ENCODE results near the gene CYLD.

DNA sequence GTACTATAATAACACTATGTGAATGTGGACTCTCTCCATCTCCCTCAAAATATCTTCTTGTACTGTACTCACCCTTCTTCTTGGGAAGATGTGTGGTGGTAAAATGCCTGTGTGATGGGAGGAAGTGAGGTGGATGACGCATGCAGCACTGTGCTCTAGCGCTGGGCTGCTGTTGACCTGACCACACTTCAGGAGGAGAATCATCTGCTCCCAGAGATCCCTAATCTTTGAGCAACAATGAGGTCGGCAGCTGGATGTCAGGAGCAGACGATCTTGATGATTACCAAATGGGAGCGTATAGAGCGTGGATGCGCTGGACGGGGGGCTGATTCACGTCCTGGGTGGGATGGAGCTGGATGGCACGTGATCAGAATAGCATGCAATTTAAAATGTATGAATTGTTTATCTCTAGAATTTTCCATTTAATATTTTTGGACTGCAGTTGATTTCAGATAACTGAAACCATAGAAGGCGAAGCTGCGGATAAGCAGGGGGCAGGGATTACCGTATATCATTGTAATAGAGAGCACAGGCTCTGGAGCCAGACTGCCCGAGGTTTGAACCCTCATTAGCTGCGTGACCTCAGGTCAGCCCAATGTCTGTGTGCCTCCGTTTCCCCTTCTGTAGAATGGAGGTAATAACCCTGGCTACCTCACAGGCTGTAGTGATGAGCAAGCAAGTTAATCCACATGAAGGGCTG lies 23.7 kb upstream of the CYLD start:
- TF ChIP-seq CHD1 (IDR thresholded peaks at IDR 0.05; ENCODE audit: low read depth, low read length) (no peak), EP300 (IDR thresholded peaks at IDR 0.05; ENCODE audit: borderline replicate concordance in 1 of 2, control insufficient read depth in 1 of 2, low read depth in 2 of 2, low read length in 2 of 2) (no peak), TCF7 (IDR thresholded peaks at IDR 0.05; ENCODE audit: borderline replicate concordance) (no peak), EZH2 (IDR thresholded peaks at IDR 0.05; ENCODE audit: borderline replicate concordance, control insufficient read depth, low read depth, low read length) (no peak), ZNF274 (IDR thresholded peaks at IDR 0.05; ENCODE audit: insufficient read depth, insufficient read length) (no peak), RFX5 (IDR thresholded peaks at IDR 0.05; ENCODE audit: low read depth, low read length) (no peak), RELA (IDR thresholded peaks at IDR 0.05; ENCODE audit: borderline replicate concordance, partially characterized antibody) (no peak)
- TF ChIP-seq, protein P1, sequence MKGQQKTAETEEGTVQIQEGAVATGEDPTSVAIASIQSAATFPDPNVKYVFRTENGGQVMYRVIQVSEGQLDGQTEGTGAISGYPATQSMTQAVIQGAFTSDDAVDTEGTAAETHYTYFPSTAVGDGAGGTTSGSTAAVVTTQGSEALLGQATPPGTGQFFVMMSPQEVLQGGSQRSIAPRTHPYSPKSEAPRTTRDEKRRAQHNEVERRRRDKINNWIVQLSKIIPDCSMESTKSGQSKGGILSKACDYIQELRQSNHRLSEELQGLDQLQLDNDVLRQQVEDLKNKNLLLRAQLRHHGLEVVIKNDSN (IDR thresholded peaks at IDR 0.05; ENCODE audit: borderline replicate concordance, extremely low read length, insufficient read depth, low read depth, low read length): no peak
- TF ChIP-seq, protein P2, sequence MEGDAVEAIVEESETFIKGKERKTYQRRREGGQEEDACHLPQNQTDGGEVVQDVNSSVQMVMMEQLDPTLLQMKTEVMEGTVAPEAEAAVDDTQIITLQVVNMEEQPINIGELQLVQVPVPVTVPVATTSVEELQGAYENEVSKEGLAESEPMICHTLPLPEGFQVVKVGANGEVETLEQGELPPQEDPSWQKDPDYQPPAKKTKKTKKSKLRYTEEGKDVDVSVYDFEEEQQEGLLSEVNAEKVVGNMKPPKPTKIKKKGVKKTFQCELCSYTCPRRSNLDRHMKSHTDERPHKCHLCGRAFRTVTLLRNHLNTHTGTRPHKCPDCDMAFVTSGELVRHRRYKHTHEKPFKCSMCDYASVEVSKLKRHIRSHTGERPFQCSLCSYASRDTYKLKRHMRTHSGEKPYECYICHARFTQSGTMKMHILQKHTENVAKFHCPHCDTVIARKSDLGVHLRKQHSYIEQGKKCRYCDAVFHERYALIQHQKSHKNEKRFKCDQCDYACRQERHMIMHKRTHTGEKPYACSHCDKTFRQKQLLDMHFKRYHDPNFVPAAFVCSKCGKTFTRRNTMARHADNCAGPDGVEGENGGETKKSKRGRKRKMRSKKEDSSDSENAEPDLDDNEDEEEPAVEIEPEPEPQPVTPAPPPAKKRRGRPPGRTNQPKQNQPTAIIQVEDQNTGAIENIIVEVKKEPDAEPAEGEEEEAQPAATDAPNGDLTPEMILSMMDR (IDR thresholded peaks at IDR 0.05 in 2 of 3, conservative IDR thresholded peaks at IDR 0.05 in 1 of 3; ENCODE audit: control insufficient read depth in 2 of 3, extremely low read depth in 1 of 3, insufficient read depth in 1 of 3, low read depth in 3 of 3, low read length in 3 of 3): no peak
- TF ChIP-seq, protein P3, sequence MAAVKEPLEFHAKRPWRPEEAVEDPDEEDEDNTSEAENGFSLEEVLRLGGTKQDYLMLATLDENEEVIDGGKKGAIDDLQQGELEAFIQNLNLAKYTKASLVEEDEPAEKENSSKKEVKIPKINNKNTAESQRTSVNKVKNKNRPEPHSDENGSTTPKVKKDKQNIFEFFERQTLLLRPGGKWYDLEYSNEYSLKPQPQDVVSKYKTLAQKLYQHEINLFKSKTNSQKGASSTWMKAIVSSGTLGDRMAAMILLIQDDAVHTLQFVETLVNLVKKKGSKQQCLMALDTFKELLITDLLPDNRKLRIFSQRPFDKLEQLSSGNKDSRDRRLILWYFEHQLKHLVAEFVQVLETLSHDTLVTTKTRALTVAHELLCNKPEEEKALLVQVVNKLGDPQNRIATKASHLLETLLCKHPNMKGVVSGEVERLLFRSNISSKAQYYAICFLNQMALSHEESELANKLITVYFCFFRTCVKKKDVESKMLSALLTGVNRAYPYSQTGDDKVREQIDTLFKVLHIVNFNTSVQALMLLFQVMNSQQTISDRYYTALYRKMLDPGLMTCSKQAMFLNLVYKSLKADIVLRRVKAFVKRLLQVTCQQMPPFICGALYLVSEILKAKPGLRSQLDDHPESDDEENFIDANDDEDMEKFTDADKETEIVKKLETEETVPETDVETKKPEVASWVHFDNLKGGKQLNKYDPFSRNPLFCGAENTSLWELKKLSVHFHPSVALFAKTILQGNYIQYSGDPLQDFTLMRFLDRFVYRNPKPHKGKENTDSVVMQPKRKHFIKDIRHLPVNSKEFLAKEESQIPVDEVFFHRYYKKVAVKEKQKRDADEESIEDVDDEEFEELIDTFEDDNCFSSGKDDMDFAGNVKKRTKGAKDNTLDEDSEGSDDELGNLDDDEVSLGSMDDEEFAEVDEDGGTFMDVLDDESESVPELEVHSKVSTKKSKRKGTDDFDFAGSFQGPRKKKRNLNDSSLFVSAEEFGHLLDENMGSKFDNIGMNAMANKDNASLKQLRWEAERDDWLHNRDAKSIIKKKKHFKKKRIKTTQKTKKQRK (IDR thresholded peaks at IDR 0.05; ENCODE audit: low read depth, low read length): no peak
- TF ChIP-seq, protein P4, sequence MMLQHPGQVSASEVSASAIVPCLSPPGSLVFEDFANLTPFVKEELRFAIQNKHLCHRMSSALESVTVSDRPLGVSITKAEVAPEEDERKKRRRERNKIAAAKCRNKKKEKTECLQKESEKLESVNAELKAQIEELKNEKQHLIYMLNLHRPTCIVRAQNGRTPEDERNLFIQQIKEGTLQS (IDR thresholded peaks at IDR 0.05; ENCODE audit: borderline replicate concordance, extremely low read depth, low read depth, low read length): no peak
